Kidney (tissue), 14 donors: ENCODE results near the gene PTPRJ. TPM values are rescaled to one million over a fixed set of nuclear protein-coding genes. Genes with fewer than 3 reads are reported as not detected.

Experiments used
- DNase-seq, 5 donors: peaks; one replicate each; pipeline ENCODE4 v3.0.0-alpha.2; 2013 to 2020
- FAIRE-seq: peaks from 2 replicates; lab custom pipeline; 2012; peaks lifted over from hg19 to GRCh38; lab: Jason Lieb, UNC
- H3K27ac ChIP-seq, 2 donors: one replicate each; pipeline ENCODE4 v1.7.0; 2013; ENCODE audit warnings: low read depth in 2 of 2, low read length in 2 of 2, inconsistent platforms in 1 of 2
- H3K27me3 ChIP-seq: one replicate; pipeline ENCODE4 v1.7.1; 2013; ENCODE audit warnings: low read length, inconsistent platforms; ENCODE audit not compliant: control insufficient read depth, insufficient read depth
- H3K36me3 ChIP-seq, 3 donors: one replicate each; pipeline versions ENCODE4 v1.7.0 to v1.7.1; 2013; ENCODE audit warnings: low read length in 3 of 3, control low read depth in 1 of 3, inconsistent platforms in 1 of 3; ENCODE audit not compliant: insufficient read depth in 3 of 3, control insufficient read depth in 2 of 3
- H3K4me1 ChIP-seq, 3 donors: one replicate each; pipeline versions ENCODE4 v1.7.0 to v1.7.1; 2013; ENCODE audit warnings: low read length in 3 of 3, inconsistent platforms in 1 of 3, low read depth in 1 of 3; ENCODE audit not compliant: control insufficient read depth in 2 of 3, insufficient read depth in 2 of 3
- H3K4me3 ChIP-seq, 3 donors: one replicate each; pipeline versions ENCODE4 v1.7.0 to v1.8.1; 2013; ENCODE audit warnings: low read length in 3 of 3, control low read depth in 1 of 3, inconsistent platforms in 1 of 3
- H3K9ac ChIP-seq, 3 donors: one replicate each; pipeline versions ENCODE4 v1.7.0 to v1.7.1; 2013; ENCODE audit warnings: low read length in 3 of 3, control low read depth in 1 of 3, inconsistent platforms in 1 of 3
- H3K9me3 ChIP-seq, 3 donors: one replicate each; pipeline versions ENCODE4 v1.7.0 to v1.7.1; 2013; ENCODE audit warnings: low read length in 3 of 3, control low read depth in 1 of 3, inconsistent platforms in 1 of 3; ENCODE audit not compliant: control insufficient read depth in 2 of 3, insufficient read depth in 1 of 3
- intact Hi-C: fragments of 100-400 bp; cut with DNase I; formaldehyde crosslinking; loops from one replicate; pipeline ENCODE4 v1.11.1; 2022
- polyA plus RNA-seq: library from polyadenylated mRNA; stranded (reverse); fragments of 350-450 nt; fragmentation: Illumina TruSeq; extraction: RNeasy Lipid Tissue Mini Kit (QIAGEN cat#74804); gene quantifications from one replicate; pipeline ENCODE4 v1.2.3, GENCODE V29; 2014; ENCODE audit warnings: low read depth, low replicate concordance; ENCODE audit not compliant: insufficient read depth
- total RNA-seq: library from RNA; stranded (reverse); fragmentation: NEBNext Ultra II Directional; extraction: Animal tissue kit (Norgen Biotek cat#: 25700); gene quantifications from one replicate; pipeline ENCODE4 v1.2.1, GENCODE V29; 2021
- TF ChIP-seq, protein P1 (sequence below): IDR thresholded peaks from 3 replicates; pipeline ENCODE4 v1.5.1; 2012; ENCODE audit warnings: mild to moderate bottlenecking, moderate library complexity, borderline replicate concordance; ENCODE audit not compliant: insufficient read depth; ENCODE audit errors: extremely low read depth
- donor health status: control.
- donor health status: control.
- donor health status: control.
- donor health status: control.
- donor health status: control.
- donor health status: DM: yes; HTN: yes; CAD: no.
- donor health status: Normal renal cell carcinoma (clear cell type).

The PTPRJ gene
- total and polyA plus RNA-seq, 2 donors from 2014 or later = 9.2 to 80.5 TPM

- TF ChIP-seq, protein P1, sequence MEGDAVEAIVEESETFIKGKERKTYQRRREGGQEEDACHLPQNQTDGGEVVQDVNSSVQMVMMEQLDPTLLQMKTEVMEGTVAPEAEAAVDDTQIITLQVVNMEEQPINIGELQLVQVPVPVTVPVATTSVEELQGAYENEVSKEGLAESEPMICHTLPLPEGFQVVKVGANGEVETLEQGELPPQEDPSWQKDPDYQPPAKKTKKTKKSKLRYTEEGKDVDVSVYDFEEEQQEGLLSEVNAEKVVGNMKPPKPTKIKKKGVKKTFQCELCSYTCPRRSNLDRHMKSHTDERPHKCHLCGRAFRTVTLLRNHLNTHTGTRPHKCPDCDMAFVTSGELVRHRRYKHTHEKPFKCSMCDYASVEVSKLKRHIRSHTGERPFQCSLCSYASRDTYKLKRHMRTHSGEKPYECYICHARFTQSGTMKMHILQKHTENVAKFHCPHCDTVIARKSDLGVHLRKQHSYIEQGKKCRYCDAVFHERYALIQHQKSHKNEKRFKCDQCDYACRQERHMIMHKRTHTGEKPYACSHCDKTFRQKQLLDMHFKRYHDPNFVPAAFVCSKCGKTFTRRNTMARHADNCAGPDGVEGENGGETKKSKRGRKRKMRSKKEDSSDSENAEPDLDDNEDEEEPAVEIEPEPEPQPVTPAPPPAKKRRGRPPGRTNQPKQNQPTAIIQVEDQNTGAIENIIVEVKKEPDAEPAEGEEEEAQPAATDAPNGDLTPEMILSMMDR = no peak
- DNase-seq (peak in 2 of 5 donors; percentile 23 to 45), FAIRE-seq (no peak)
- no peaks in the 10 kb centered on the region for H3K4me1 ChIP-seq
- intact Hi-C loops = no loop called here
- H3K9me3 ChIP-seq = no peaks in the 10 kb centered on the region
- H3K4me3 ChIP-seq = no peak overlapping the region
- H3K27me3 ChIP-seq = no peaks in the 10 kb centered on the region
- H3K36me3 ChIP-seq = peaks cover 0 to 45% (median 26%) of the 10 kb centered on the region in 3 donors
- H3K27ac ChIP-seq = no peak overlapping the region
- no peak overlapping the region for H3K9ac ChIP-seq
Observed at GRCh38 chr11:48161951-48162884, 181.9 kb downstream of the PTPRJ start.

- Histone ChIP-seq H3K4me1 (no peaks in the 10 kb centered on the region), H3K36me3 (peaks cover 0 to 41% (median 26%) of the 10 kb centered on the region in 3 donors), H3K9ac (no peak overlapping the region), H3K27ac (no peak overlapping the region), H3K4me3 (no peak overlapping the region), H3K9me3 (no peaks in the 10 kb centered on the region), H3K27me3 (no peaks in the 10 kb centered on the region)
- intact Hi-C loops = no loop called here
- DNase-seq (no peak), FAIRE-seq (no peak)
- TF ChIP-seq, protein P1 = no peak
Observed at GRCh38 chr11:48162885-48163268, 182.5 kb downstream of the PTPRJ start.

DNA sequence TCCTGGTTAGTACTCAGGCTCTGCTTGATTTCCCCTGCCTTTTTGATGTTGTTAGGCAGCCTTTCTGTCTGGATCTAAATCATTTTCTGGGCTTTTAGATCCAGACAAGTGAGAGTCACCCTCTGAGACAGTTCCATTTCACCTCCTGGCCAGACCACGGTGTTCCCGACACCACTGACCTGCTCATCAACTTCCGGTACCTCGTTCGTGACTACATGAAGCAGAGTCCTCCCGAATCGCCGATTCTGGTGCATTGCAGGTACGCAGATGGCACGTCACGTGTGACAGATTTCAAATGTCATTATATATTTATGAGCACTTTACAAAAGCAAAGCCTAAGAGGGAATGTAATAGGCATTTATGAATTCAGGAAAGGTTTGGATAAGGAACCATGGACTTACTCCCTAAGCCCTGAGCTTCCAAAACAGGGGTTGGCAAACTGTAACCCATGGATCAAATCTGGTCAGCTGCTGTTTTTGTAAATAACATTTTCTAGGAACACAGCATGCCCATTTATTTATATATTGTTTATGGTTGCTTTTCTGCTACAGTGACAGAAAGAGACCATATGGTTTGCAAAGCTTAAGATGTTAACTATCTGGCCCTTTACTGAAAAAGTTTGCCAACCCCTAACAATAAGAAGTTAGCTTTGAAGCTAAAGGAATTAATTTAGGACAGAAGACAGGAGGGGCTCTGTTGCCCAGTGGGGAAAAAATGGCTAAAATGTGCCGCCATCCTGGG is 183.2 kb downstream of the PTPRJ start:
- no peaks in the 10 kb centered on the region for H3K4me1 ChIP-seq
- H3K27me3 ChIP-seq = no peaks in the 10 kb centered on the region
- TF ChIP-seq, protein P1 = no peak
- no peaks in the 10 kb centered on the region for H3K9me3 ChIP-seq
- intact Hi-C loops = no loop called here
- no peak overlapping the region for H3K27ac ChIP-seq
- DNase-seq (no peak), FAIRE-seq (no peak)
- H3K36me3 ChIP-seq = peaks cover 0 to 37% (median 26%) of the 10 kb centered on the region in 3 donors
- no peak overlapping the region for H3K9ac ChIP-seq
- H3K4me3 ChIP-seq = no peak overlapping the region
